Epithelial cell of esophagus (primary cell): ENCODE results near the gene RNU5B-1.
A peak's percentile ranks its signal among the peaks of the same experiment; 100 is the strongest.

Experiments
- DNase-seq: peaks from one replicate; pipeline ENCODE4 v3.0.0; 2010; ENCODE audit warnings: low read depth
- H3K4me3 ChIP-seq: 2 replicates; pipeline ENCODE4 v1.5.1; 2011; ENCODE audit warnings: mild to moderate bottlenecking, low read length, control low read depth
- CTCF ChIP-seq: IDR thresholded peaks from 2 replicates; pipeline ENCODE4 v1.5.1; 2011; ENCODE audit warnings: low read depth, mild to moderate bottlenecking, low read length, control low read depth, inconsistent platforms; ENCODE audit not compliant: insufficient read depth; ENCODE audit errors: missing control alignments

RNU5B-1 gene

GRCh38 chr15:65303687-65304380 lies 643 bp upstream of the RNU5B-1 start:
- DNase-seq: peak; percentile 79

DNA sequence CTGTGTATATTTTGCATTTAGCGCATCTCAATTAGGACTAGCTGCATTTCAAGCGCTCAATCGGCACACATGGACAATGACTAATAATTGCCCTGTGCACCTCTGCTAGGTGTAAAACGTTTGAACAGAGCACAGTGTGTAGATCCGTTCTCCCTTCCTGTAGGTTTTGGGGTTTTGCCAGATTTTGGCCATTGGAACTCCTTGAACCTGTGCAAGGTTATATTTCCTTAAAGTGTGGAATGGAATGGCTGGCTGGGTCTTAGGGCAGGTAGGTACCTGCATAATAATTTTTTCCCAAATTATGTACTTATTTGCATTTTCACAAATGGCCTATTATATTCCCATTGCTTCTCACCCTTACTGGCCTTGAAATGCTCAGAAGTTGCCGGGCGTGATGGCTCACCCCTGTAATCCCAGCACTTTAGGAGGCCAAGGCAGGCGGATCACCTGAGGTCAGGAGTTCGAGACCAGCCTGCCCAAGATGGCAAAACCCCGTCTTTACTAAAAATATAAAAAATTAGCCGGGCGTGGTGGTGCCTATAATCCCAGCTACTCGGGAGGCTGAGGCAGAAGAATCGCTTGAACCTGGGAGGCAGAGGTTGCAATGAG lies 777 bp downstream of the RNU5B-1 start:
- H3K4me3 ChIP-seq: peak overlapping the region; percentile 14
- DNase-seq: no peak
- no peak for TF ChIP-seq CTCF

More at GRCh38 chr15:65303687-65304380, 643 bp upstream of the RNU5B-1 start:
- H3K4me3 ChIP-seq: peak overlapping the region; percentile 70
- TF ChIP-seq CTCF: no peak

DNA sequence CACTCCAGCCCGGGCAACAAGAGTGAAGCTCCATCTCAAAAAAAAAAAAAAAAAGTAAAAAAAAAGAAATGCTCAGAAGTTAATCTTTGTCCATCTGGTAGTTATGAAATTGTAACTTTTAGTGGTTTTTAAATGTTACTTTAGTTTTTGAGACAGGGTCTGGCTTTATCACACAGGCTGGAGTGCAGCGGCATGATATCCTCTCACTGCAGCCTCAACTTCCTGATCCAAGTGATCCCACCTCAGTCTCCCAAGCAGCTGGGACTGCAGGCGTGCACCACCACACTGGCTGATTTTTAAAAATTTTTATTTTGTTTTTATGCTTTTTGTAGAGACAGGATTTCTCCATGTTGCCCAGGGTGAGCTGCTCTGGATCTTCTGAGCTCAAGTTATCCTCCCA lies 1.3 kb downstream of the RNU5B-1 start:
- DNase-seq: no peak
- H3K4me3 ChIP-seq: no peak overlapping the region
- no peak for TF ChIP-seq CTCF

DNA sequence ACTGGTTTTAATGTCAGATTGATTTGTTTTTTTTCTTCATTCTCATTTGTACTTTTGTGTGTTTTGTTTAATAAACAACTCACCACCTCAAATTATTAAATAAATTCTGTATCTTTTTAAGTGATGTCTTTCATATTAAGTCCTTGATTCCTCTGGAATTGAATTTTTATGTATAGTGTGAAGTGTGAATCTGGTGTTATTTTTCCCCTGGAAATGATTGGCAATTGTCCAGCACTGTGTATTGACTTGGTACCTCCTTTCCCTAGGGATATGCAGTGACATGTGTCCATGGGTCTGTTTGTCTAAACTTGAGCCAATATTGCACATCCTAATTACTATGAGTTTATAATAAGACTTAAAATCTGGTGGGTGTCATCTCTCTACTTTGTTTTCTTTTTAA lies 2.1 kb downstream of the RNU5B-1 start:
- no peak for DNase-seq
- no peak overlapping the region for H3K4me3 ChIP-seq
- no peak for TF ChIP-seq CTCF

DNA sequence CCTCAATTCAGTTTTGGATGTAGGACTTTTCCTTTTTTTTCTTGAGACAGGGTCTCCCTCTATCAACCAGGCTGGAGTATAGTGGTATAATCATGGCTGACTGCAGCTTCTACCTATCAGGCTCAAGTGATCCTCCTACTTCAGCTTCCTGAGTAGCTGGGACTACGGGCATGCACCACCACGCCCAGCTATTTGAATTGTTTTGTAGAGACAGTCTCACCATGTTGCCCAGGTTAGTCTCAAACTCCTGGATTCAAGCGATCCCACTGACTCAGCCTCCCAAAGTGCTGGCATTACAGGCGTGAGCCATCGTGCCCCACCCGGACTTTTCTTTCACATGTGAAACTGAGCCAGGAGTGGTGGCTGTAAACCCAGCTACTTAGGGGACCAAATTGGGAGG lies 3.5 kb downstream of the RNU5B-1 start:
- DNase-seq: peak; percentile 79
- no peak for TF ChIP-seq CTCF

GRCh38 chr15:65309882-65310418 lies 5.5 kb downstream of the RNU5B-1 start:
- no peak overlapping the region for H3K4me3 ChIP-seq
- DNase-seq: no peak
- no peak for TF ChIP-seq CTCF

More for the DNA sequence above, 3.5 kb downstream of the RNU5B-1 start:
- H3K4me3 ChIP-seq: no peak overlapping the region
